Measurements from ENCODE around the gene CAMTA2. TPM values are rescaled to one million over a fixed set of nuclear protein-coding genes. Genes with fewer than 3 reads are reported as not detected.

Gene CAMTA2
- polyA plus RNA-seq, 2 of the 4 experiments (the other 2 are of a cell fraction), result 12.4 to 30.3 TPM

- TF ChIP-seq, protein P1, sequence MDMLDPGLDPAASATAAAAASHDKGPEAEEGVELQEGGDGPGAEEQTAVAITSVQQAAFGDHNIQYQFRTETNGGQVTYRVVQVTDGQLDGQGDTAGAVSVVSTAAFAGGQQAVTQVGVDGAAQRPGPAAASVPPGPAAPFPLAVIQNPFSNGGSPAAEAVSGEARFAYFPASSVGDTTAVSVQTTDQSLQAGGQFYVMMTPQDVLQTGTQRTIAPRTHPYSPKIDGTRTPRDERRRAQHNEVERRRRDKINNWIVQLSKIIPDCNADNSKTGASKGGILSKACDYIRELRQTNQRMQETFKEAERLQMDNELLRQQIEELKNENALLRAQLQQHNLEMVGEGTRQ (IDR thresholded peaks at IDR 0.05), result peak; percentile 6; the same call in 1 of the 2 replicates
- TF ChIP-seq MAX (IDR thresholded peaks at IDR 0.05) (peak; percentile 69), JUNB (IDR thresholded peaks at IDR 0.05) (peak; percentile 63)
These were observed 42.1 kb downstream of the CAMTA2 start (continued) for GRCh38 chr17:4945176-4945943.

DNA sequence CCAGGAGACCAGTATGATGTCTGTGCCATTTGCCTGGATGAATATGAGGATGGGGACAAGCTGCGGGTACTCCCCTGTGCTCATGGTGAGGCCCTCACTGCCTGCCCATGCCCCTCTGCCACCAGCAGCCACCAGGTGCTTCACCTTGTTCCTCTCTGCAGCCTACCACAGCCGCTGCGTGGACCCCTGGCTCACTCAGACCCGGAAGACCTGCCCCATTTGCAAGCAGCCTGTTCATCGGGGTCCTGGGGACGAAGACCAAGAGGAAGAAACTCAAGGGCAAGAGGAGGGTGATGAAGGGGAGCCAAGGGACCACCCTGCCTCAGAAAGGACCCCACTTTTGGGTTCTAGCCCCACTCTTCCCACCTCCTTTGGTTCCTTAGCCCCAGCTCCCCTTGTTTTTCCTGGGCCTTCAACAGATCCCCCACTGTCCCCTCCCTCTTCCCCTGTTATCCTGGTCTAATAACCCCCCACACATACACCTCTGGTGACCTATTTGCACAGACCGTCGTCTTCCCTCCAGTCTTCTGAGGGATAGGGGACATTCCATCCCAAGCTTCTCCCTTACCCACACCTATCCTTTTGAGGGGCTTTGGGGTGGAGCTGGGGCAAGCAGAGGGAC is 42.8 kb downstream of the CAMTA2 start:
- peak overlapping the region; percentile 98 for H3K4me3 ChIP-seq
- peak overlapping the region; percentile 99 for H3K4me2 ChIP-seq
- TF ChIP-seq, protein P2, sequence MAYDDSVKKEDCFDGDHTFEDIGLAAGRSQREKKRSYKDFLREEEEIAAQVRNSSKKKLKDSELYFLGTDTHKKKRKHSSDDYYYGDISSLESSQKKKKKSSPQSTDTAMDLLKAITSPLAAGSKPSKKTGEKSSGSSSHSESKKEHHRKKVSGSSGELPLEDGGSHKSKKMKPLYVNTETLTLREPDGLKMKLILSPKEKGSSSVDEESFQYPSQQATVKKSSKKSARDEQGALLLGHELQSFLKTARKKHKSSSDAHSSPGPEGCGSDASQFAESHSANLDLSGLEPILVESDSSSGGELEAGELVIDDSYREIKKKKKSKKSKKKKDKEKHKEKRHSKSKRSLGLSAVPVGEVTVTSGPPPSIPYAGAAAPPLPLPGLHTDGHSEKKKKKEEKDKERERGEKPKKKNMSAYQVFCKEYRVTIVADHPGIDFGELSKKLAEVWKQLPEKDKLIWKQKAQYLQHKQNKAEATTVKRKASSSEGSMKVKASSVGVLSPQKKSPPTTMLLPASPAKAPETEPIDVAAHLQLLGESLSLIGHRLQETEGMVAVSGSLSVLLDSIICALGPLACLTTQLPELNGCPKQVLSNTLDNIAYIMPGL (CRISPR knock-in tag; IDR thresholded peaks at IDR 0.05; ENCODE audit: borderline replicate concordance), result peak; percentile 19; the same call in 1 of the 2 replicates
- no peak for TF ChIP-seq ZNF302 (CRISPR knock-in tag; IDR thresholded peaks at IDR 0.05)
- peak; percentile 9 for TF ChIP-seq CHD2 (IDR thresholded peaks at IDR 0.05; ENCODE audit: low read length, partially characterized antibody)
- 0 out of 2 replicates have a peak, but pooled peaks have one; percentile 3 for TF ChIP-seq POLR2A (IDR thresholded peaks at IDR 0.05; ENCODE audit: low read length)
- no peak for TF ChIP-seq JUNB (IDR thresholded peaks at IDR 0.05)
- peak; percentile 86 for TF ChIP-seq RARB (CRISPR knock-in tag; IDR thresholded peaks at IDR 0.05)
- no peak for TF ChIP-seq BHLHE40 (IDR thresholded peaks at IDR 0.05; ENCODE audit: low read depth, low read length)
- TF ChIP-seq TP53 (CRISPR knock-in tag; IDR thresholded peaks at IDR 0.05), result peak; percentile 81
- TF ChIP-seq EHMT2 (IDR thresholded peaks at IDR 0.05; ENCODE audit: low read depth), result no peak
- peak; percentile 94 for TF ChIP-seq POLR2AphosphoS2 (conservative IDR thresholded peaks at IDR 0.05; ENCODE audit: low read length)
- TF ChIP-seq HOXA7 (CRISPR knock-in tag; IDR thresholded peaks at IDR 0.05), result no peak; the same call in 1 of the 2 replicates
- TF ChIP-seq TFCP2L1 (CRISPR knock-in tag; IDR thresholded peaks at IDR 0.05), result peak; percentile 61
- no peak for TF ChIP-seq ZFP36 (IDR thresholded peaks at IDR 0.05; ENCODE audit: borderline replicate concordance, partially characterized antibody)
- TF ChIP-seq PBX3 (IDR thresholded peaks at IDR 0.05), result peak; percentile 81
- peak in 1 of 2 experiments; percentile 55; a peak in 3 of 5 replicates for TF ChIP-seq JUN (IDR thresholded peaks at IDR 0.05)
- no peak for TF ChIP-seq ZSCAN20 (CRISPR knock-in tag; IDR thresholded peaks at IDR 0.05)
- no peak for TF ChIP-seq GATA3 (IDR thresholded peaks at IDR 0.05; ENCODE audit: borderline replicate concordance)
- TF ChIP-seq, protein P3, sequence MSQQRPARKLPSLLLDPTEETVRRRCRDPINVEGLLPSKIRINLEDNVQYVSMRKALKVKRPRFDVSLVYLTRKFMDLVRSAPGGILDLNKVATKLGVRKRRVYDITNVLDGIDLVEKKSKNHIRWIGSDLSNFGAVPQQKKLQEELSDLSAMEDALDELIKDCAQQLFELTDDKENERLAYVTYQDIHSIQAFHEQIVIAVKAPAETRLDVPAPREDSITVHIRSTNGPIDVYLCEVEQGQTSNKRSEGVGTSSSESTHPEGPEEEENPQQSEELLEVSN (IDR thresholded peaks at IDR 0.05; ENCODE audit: borderline replicate concordance, low read depth), result no peak
- TF ChIP-seq, protein P4, sequence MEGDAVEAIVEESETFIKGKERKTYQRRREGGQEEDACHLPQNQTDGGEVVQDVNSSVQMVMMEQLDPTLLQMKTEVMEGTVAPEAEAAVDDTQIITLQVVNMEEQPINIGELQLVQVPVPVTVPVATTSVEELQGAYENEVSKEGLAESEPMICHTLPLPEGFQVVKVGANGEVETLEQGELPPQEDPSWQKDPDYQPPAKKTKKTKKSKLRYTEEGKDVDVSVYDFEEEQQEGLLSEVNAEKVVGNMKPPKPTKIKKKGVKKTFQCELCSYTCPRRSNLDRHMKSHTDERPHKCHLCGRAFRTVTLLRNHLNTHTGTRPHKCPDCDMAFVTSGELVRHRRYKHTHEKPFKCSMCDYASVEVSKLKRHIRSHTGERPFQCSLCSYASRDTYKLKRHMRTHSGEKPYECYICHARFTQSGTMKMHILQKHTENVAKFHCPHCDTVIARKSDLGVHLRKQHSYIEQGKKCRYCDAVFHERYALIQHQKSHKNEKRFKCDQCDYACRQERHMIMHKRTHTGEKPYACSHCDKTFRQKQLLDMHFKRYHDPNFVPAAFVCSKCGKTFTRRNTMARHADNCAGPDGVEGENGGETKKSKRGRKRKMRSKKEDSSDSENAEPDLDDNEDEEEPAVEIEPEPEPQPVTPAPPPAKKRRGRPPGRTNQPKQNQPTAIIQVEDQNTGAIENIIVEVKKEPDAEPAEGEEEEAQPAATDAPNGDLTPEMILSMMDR (IDR thresholded peaks at IDR 0.05), result no peak
- no peak for TF ChIP-seq RCOR1 (IDR thresholded peaks at IDR 0.05; ENCODE audit: low read depth, low read length)
- TF ChIP-seq HES2 (IDR thresholded peaks at IDR 0.05), result no peak
- no peak for TF ChIP-seq KDM1A (IDR thresholded peaks at IDR 0.05; ENCODE audit: low read depth)
- TF ChIP-seq MAZ (IDR thresholded peaks at IDR 0.05; ENCODE audit: borderline replicate concordance, low read depth, low read length), result no peak
- TF ChIP-seq CBX8 (IDR thresholded peaks at IDR 0.05), result no peak
- TF ChIP-seq ESRRA (IDR thresholded peaks at IDR 0.05; ENCODE audit: borderline replicate concordance, low read length), result 0 out of 2 replicates have a peak, but pooled peaks have one; percentile 27
- TF ChIP-seq MAFK (IDR thresholded peaks at IDR 0.05; ENCODE audit: partially characterized antibody), result no peak
- ChIA-PET POLR2A (interaction anchor here (5.3 kb wide), 1 partner anchor 22 kb away, joined by 67 read pairs; the partner anchor contains the start of gene SPAG7), CTCF (interaction anchor here (0.6 to 3.7 kb wide), 4 partner anchors 18 to 89 kb away, joined by 3 to 17 read pairs (median 8); partner anchors contain the start of gene CAMTA2)
- peaks cover 55% of the 10 kb centered on the region for H3K4me1 ChIP-seq
- FAIRE-seq, result no peak
- peak overlapping the region; percentile 99 for H3K27ac ChIP-seq
- WGBS (ENCODE audit: missing lambda C conversion rate), result 62% methylated on average over 8 of the region's 8 CpGs
- no peaks in the 10 kb centered on the region for H3K9me3 ChIP-seq
- no peak for DNase-seq (ENCODE audit: low read depth in 1 of 2, low spot score in 1 of 2)
- ATAC-seq, result no peak

Data from A549 (cell line).